ENCODE results near the gene OPRL1.
"Not testable (repeated sequence)": the region's sequence is repeated elsewhere in the genome, so short reads cannot be mapped to it uniquely, and the experiment has no call there.

Gene OPRL1

GRCh38 chr20:64105846-64106434, 26.1 kb downstream of the OPRL1 start:
- no peak for DNase-seq

- no peak for DNase-seq
These were observed 26.6 kb downstream of the OPRL1 start for GRCh38 chr20:64106435-64106961.

GRCh38 chr20:64106981-64107735, 27.3 kb downstream of the OPRL1 start, which contains the start of gene NPBWR2:
TSS of gene NPBWR2 (minus strand) at chr20:64107565. CDS start at chr20:64106831, 734 bp downstream.
- no peak for DNase-seq

- DNase-seq, result no peak
These were observed 28.0 kb downstream of the OPRL1 start for GRCh38 chr20:64107736-64108457.

- no peak for DNase-seq
These were observed 29.1 kb downstream of the OPRL1 start for GRCh38 chr20:64108731-64109681.

GRCh38 chr20:64109831-64110391, 30.0 kb downstream of the OPRL1 start:
- DNase-seq, result no peak

- no peak for DNase-seq
These were observed 30.7 kb downstream of the OPRL1 start for GRCh38 chr20:64110411-64111068.

- DNase-seq, result no peak
These were observed 32.2 kb downstream of the OPRL1 start for GRCh38 chr20:64111841-64112641.

GRCh38 chr20:64112691-64113443, 33.0 kb downstream of the OPRL1 start:
- no peak for DNase-seq

- no peak for DNase-seq
These were observed 33.5 kb downstream of the OPRL1 start for GRCh38 chr20:64113444-64113775.

- no peak for DNase-seq
These were observed 34.0 kb downstream of the OPRL1 start for GRCh38 chr20:64113796-64114355.

- no peak for DNase-seq
These were observed 34.6 kb downstream of the OPRL1 start for GRCh38 chr20:64114356-64114971.

GRCh38 chr20:64115171-64115911, 35.5 kb downstream of the OPRL1 start:
- DNase-seq, result peak in 1 of 2 experiments; percentile 17

- no peak for DNase-seq
These were observed 36.1 kb downstream of the OPRL1 start for GRCh38 chr20:64116016-64116415.

GRCh38 chr20:64116541-64117431, 36.9 kb downstream of the OPRL1 start:
- no peak for DNase-seq

GRCh38 chr20:64117432-64117777, 37.5 kb downstream of the OPRL1 start:
- not testable (repeated sequence) for DNase-seq

- no peak for DNase-seq
These were observed 39.4 kb downstream of the OPRL1 start for GRCh38 chr20:64119301-64119680.
